PC-3 (cell line): ENCODE measurements around the gene CYP2C9. TPM values are rescaled to one million over a fixed set of nuclear protein-coding genes. Genes with fewer than 3 reads are reported as not detected.
"Not testable (repeated sequence)": the region's sequence is repeated elsewhere in the genome, so short reads cannot be mapped to it uniquely, and the experiment has no call there.

Experiments used
- ATAC-seq: fragments of 200-7000 bp; cut with Tn5 transposase; 2 replicates; pipeline ENCODE4 v1.9.1; 2020; ENCODE audit warnings: mild to moderate bottlenecking, moderate library complexity
- BruUV-seq: library from RNA; stranded (reverse); fragments of 400-500 nt; replicated peaks from 2 replicates; lab custom pipeline; 2021; lab: Mats Ljungman, UMichigan
- CTCF ChIA-PET: fragments of 300-600 bp; sonication (Branson Sonifier 250); formaldehyde crosslinking; loops from one replicate; lab custom pipeline; 2022; ENCODE audit warnings: antibody characterized with exemption; lab: Charles Lee
- POLR2A ChIA-PET: fragments of 300-600 bp; sonication (Branson Sonifier 250); formaldehyde crosslinking; loops from one replicate; lab custom pipeline; 2022; ENCODE audit warnings: antibody characterized with exemption; ENCODE audit not compliant: unreplicated experiment; lab: Charles Lee
- DNase-seq: peaks from one replicate; pipeline ENCODE4 v3.0.0-alpha.2; 2015
- H2AFZ ChIP-seq: fragments of 300-600 bp; sonication (generic); 2 replicates; pipeline ENCODE4 v1.6.0; 2016; ENCODE audit warnings: antibody characterized with exemption, low read length
- H3F3A ChIP-seq: fragments of 300-600 bp; sonication (generic); one replicate; pipeline ENCODE4 v1.6.0; 2017; ENCODE audit warnings: antibody characterized with exemption, low read length, control low read depth, mild to moderate bottlenecking; ENCODE audit not compliant: unreplicated experiment
- H3K27ac ChIP-seq: fragments of 300-600 bp; sonication (generic); 2 replicates; pipeline ENCODE4 v1.5.1; 2016; ENCODE audit warnings: mild to moderate bottlenecking, low read length
- H3K27me3 ChIP-seq: fragments of 300-600 bp; sonication (generic); 2 replicates; pipeline ENCODE4 v1.6.1; 2016; ENCODE audit warnings: low read length, mixed read lengths
- H3K36me3 ChIP-seq: fragments of 300-600 bp; sonication (generic); 2 replicates; pipeline ENCODE4 v1.6.1; 2016; ENCODE audit warnings: low read depth, mixed run types, low read length, mixed read lengths
- H3K4me1 ChIP-seq: fragments of 300-600 bp; sonication (generic); 2 replicates; pipeline ENCODE4 v1.5.1; 2016; ENCODE audit warnings: low read length; ENCODE audit not compliant: insufficient read depth
- H3K4me2 ChIP-seq: fragments of 300-600 bp; sonication (generic); 2 replicates; pipeline ENCODE4 v1.6.0; 2016; ENCODE audit warnings: low read length
- H3K4me3 ChIP-seq: fragments of 300-600 bp; sonication (generic); 2 replicates; pipeline ENCODE4 v1.5.1; 2016; ENCODE audit warnings: mild to moderate bottlenecking, low read length, mixed read lengths
- H3K79me2 ChIP-seq: fragments of 300-600 bp; sonication (generic); 2 replicates; pipeline ENCODE4 v1.6.1; 2017; ENCODE audit warnings: low read length, mixed read lengths
- H3K9ac ChIP-seq: fragments of 300-600 bp; sonication (generic); 2 replicates; pipeline ENCODE4 v1.6.0; 2016; ENCODE audit warnings: mild to moderate bottlenecking, low read length
- H3K9me2 ChIP-seq: fragments of 300-600 bp; sonication (generic); replicated peaks from 2 replicates; pipeline ENCODE4 v1.6.1; 2016; ENCODE audit warnings: mixed run types, low read length, mixed read lengths
- H3K9me3 ChIP-seq: fragments of 300-600 bp; sonication (generic); 2 replicates; pipeline ENCODE4 v1.6.1; 2016; ENCODE audit warnings: low read length, mixed read lengths
- H4K20me1 ChIP-seq: fragments of 300-600 bp; sonication (generic); 2 replicates; pipeline ENCODE4 v1.6.1; 2016; ENCODE audit warnings: low read length, mixed read lengths
- EZH2 ChIP-seq: fragments of 300-600 bp; sonication (generic); IDR thresholded peaks from one replicate; pipeline ENCODE4 v1.6.1; 2017; ENCODE audit warnings: antibody characterized with exemption, mild to moderate bottlenecking, low read length; ENCODE audit not compliant: unreplicated experiment
- EZH2phosphoT487 ChIP-seq: fragments of 300-600 bp; sonication (generic); IDR thresholded peaks from 2 replicates; pipeline ENCODE4 v1.6.1; 2018; ENCODE audit warnings: mild to moderate bottlenecking, antibody characterized with exemption, low read length, borderline replicate concordance
- intact Hi-C: fragments of 100-400 bp; cut with micrococcal nuclease; formaldehyde crosslinking; loops from 2 replicates; pipeline ENCODE4 v1.9.0; 2023
- total RNA-seq: library from RNA; depleted of rRNA; stranded (reverse); fragments of >200 nt; gene quantifications from 2 replicates; pipeline ENCODE4 v1.2.3, GENCODE V29; 2014
- TF ChIP-seq, protein P1 (sequence below): fragments of 300-600 bp; sonication (generic); conservative IDR thresholded peaks from 2 replicates; pipeline ENCODE4 v1.5.1; 2017; ENCODE audit warnings: antibody characterized with exemption, low read depth, mild to moderate bottlenecking, low read length

The CYP2C9 gene
- total RNA-seq, 1 experiment from 2014 or later, result not detected

DNA sequence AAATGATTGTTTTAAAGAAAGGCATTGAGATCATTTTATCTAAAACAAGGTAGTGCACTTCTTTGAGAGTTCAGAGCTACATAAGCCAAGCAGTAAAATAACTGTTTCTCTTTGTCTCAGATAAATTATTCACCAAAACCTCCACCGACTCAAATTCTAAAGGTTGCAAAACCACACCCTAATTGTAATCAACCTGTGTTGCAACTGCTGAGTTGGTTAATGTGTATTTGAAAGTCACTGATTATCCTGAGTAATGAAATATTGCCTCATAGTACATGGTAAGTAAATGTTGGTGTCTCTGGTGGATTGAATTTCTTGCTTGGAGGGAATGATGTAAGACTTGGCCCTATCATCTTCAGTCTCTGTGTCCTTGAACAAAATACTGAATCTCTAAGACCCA, 35.9 kb upstream of the CYP2C9 start:
- Histone ChIP-seq H2AFZ (no peak overlapping the region), H3K9me2 (no peaks in the 10 kb centered on the region), H3K27me3 (no peaks in the 10 kb centered on the region), H3K4me1 (no peaks in the 10 kb centered on the region), H4K20me1 (no peaks in the 10 kb centered on the region), H3F3A (no peaks in the 10 kb centered on the region), H3K27ac (no peak overlapping the region), H3K9ac (no peak overlapping the region), H3K4me2 (no peak overlapping the region), H3K4me3 (no peak overlapping the region), H3K36me3 (no peaks in the 10 kb centered on the region), H3K9me3 (no peaks in the 10 kb centered on the region), H3K79me2 (no peaks in the 10 kb centered on the region)
- POLR2A ChIA-PET, result no interaction called here
- DNase-seq (no peak), ATAC-seq (no peak)
- no TSS peak for BruUV-seq
- intact Hi-C loops, result no loop called here
- TF ChIP-seq EZH2phosphoT487 (no peak), EZH2 (no peak)
- TF ChIP-seq, protein P1, sequence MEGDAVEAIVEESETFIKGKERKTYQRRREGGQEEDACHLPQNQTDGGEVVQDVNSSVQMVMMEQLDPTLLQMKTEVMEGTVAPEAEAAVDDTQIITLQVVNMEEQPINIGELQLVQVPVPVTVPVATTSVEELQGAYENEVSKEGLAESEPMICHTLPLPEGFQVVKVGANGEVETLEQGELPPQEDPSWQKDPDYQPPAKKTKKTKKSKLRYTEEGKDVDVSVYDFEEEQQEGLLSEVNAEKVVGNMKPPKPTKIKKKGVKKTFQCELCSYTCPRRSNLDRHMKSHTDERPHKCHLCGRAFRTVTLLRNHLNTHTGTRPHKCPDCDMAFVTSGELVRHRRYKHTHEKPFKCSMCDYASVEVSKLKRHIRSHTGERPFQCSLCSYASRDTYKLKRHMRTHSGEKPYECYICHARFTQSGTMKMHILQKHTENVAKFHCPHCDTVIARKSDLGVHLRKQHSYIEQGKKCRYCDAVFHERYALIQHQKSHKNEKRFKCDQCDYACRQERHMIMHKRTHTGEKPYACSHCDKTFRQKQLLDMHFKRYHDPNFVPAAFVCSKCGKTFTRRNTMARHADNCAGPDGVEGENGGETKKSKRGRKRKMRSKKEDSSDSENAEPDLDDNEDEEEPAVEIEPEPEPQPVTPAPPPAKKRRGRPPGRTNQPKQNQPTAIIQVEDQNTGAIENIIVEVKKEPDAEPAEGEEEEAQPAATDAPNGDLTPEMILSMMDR, result no peak
- CTCF ChIA-PET, result no interaction called here

DNA sequence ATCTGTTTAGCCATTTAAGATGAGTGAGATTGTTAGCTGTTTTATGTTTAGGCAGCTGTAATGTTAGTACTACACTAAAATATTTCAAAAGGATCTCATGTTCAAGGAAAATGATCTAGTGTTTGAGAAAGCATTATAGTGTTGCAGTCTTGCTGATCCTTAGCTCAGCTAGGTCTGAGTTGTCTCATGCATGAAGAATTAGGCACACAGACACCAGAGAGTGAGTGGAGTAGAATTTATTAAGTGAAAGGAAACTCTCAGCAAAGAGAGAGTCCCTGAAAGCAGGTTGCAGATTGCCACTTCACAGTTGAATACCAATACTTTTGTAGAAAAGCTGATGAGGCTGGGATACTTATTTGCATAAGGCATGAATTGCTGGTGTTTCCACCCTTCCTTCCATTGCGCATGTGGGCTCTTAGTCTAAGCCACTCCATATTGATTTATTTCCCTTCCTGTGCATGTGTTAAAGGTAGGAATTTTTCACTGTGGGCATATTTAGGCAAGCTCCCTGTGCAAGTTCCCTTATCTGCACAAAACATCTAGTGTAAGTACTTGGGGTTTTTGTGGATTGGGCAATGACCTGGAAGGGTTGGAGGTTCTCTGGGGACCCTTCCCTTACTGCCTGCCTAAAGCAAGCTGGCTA, 33.8 kb upstream of the CYP2C9 start:
- H3K79me2 ChIP-seq, H3K4me3 ChIP-seq, intact Hi-C loops, POLR2A ChIA-PET, H3K9me3 ChIP-seq, H3K27me3 ChIP-seq, H2AFZ ChIP-seq, H3K36me3 ChIP-seq, H3K4me2 ChIP-seq, H3F3A ChIP-seq, H3K9me2 ChIP-seq, ATAC-seq, H3K9ac ChIP-seq, H4K20me1 ChIP-seq, DNase-seq, BruUV-seq, CTCF ChIA-PET, H3K4me1 ChIP-seq, H3K27ac ChIP-seq: not testable (repeated sequence)

DNA sequence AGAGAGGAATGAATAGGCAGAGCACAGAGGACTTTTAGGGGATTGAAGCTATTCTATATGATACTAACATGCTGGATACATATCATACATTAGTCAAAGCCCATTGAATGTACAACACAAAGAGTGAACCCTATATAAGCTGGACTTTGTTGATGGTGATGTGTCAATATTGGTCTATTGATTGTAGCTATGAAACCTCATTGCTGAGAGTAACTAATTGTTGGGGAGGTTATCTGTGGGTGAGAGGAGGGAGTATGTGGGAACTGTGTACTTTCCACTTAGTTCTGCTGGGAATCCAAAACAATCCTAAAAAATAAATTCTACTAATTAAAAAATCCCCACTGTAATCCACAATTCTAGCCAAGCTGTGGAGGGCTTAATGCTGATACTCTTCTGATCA, 22.0 kb upstream of the CYP2C9 start:
- Histone ChIP-seq H3F3A (no peaks in the 10 kb centered on the region), H3K27me3 (no peaks in the 10 kb centered on the region), H2AFZ (no peak overlapping the region), H3K9ac (no peak overlapping the region), H3K27ac (no peak overlapping the region), H4K20me1 (no peaks in the 10 kb centered on the region), H3K79me2 (no peaks in the 10 kb centered on the region), H3K9me3 (no peaks in the 10 kb centered on the region), H3K36me3 (no peaks in the 10 kb centered on the region), H3K4me2 (no peak overlapping the region), H3K4me3 (no peak overlapping the region), H3K9me2 (no peaks in the 10 kb centered on the region), H3K4me1 (no peaks in the 10 kb centered on the region)
- ChIA-PET POLR2A (no interaction called here), CTCF (no interaction called here)
- no TSS peak for BruUV-seq
- DNase-seq, result no peak
- TF ChIP-seq, protein P1, result no peak
- TF ChIP-seq EZH2phosphoT487 (no peak), EZH2 (no peak)
- ATAC-seq, result no peak
- intact Hi-C loops, result no loop called here
